ENCODE measurements around the gene TMEM54. TPM values are rescaled to one million over a fixed set of nuclear protein-coding genes. Genes with fewer than 3 reads are reported as not detected.
A peak's percentile ranks its signal among the peaks of the same experiment; 100 is the strongest.

The TMEM54 gene
- total RNA-seq, 2 donors from 2014 or later, result 40.2 to 41.2 TPM

DNA sequence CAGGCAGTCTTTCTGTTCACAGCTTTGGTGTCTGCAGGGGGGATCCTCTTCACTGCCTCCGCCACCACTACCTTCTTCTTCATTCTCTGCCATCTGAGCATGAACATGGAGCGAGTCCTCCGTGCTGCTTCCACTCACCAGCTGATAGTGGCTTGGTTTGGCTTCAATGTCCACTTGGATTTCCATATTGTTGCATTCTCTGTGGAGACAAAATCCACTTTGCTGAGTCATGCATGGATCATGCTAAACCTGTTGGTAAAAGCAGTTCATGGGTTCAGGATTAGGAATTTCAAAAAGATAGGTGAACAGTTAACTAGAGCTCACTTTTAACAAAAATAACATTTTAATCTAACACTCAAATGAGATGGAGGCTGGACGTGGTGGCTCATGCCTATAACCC, 35.9 kb upstream of the TMEM54 start:
- peaks cover 14% of the 10 kb centered on the region for H3K4me1 ChIP-seq
- H3K27me3 ChIP-seq, result no peaks in the 10 kb centered on the region
- DNase-seq (no peak), ATAC-seq (no peak)
- TF ChIP-seq, protein P1, sequence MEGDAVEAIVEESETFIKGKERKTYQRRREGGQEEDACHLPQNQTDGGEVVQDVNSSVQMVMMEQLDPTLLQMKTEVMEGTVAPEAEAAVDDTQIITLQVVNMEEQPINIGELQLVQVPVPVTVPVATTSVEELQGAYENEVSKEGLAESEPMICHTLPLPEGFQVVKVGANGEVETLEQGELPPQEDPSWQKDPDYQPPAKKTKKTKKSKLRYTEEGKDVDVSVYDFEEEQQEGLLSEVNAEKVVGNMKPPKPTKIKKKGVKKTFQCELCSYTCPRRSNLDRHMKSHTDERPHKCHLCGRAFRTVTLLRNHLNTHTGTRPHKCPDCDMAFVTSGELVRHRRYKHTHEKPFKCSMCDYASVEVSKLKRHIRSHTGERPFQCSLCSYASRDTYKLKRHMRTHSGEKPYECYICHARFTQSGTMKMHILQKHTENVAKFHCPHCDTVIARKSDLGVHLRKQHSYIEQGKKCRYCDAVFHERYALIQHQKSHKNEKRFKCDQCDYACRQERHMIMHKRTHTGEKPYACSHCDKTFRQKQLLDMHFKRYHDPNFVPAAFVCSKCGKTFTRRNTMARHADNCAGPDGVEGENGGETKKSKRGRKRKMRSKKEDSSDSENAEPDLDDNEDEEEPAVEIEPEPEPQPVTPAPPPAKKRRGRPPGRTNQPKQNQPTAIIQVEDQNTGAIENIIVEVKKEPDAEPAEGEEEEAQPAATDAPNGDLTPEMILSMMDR (IDR thresholded peaks at IDR 0.05), result no peak
- no peak for TF ChIP-seq POLR2A (IDR thresholded peaks at IDR 0.05)
- WGBS, 2 donors, result 74 to 87% methylated on average over 4 of the region's 4 CpGs
- no peak overlapping the region for H3K4me3 ChIP-seq
- no peak overlapping the region for H3K27ac ChIP-seq
- intact Hi-C loops (cut with DNase I), result loop anchor here (5.0 kb wide), 1 partner anchor 120 kb away; no protein-coding TSS in a partner anchor
- no peaks in the 10 kb centered on the region for H3K9me3 ChIP-seq
- peaks cover 0 to 6% of the 10 kb centered on the region in 2 donors for H3K36me3 ChIP-seq (replicated peaks in 1 of 2; ENCODE audit: insufficient read depth in 1 of 2, low read depth in 2 of 2)

DNA sequence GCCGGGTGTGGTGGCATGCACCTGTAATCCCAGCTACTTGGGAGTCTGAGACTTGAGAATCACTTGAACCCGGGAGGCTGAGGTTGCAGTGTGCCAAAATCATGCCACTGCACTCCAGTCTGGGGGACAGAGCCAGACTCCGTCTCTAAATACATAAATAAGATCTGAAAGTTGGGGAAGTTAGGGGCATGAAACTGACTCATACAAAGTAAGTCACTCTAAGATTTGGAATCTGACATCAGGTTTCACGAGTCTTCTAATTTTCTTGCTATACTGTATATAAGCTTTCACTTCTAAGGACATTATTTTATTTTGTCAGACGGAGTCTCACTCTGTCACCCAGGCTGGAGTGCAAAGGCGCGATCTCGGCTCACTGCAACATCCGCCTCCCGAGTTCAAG, 33.3 kb upstream of the TMEM54 start:
- H3K27ac ChIP-seq, result peak overlapping the region in 3 of 4 donors; percentile 42 to 75 (median 63)
- intact Hi-C loops (cut with DNase I), result no loop called here
- WGBS, 2 donors, result 89 to 96% methylated on average over 10 of the region's 10 CpGs

DNA sequence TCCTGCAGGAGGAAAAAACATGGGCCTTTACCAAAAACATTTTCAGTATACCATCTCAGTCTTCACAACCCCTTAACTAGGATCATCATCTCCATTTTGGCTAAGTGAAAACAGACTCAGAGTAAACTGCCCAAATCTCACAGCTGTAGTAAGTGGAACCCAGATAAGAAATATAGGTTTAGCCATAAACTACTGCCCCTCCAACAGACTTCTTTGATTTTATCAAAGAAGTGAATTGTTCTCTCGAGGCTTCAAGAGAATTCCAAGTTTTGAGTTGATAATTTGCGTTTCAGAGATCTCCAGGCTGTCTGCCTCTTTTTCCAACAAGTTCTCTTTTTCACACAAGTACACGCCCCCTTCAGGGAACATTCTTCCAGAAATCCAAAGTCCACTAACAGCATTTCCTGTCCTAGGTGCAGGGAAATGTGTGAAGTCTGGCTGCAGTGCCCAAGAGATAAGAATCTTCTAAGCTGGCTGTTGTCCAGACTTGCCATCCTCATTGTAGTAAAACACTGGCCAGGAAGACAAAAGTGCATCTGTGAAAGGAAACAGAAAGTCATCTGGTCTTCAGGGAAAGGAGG, 32.6 kb upstream of the TMEM54 start:
- H3K9me3 ChIP-seq, result no peaks in the 10 kb centered on the region
- WGBS, 2 donors, result 4 to 23% methylated on average over 3 of the region's 3 CpGs
- intact Hi-C loops (cut with DNase I), result no loop called here
- H3K27ac ChIP-seq, result peak overlapping the region in 3 of 4 donors; percentile 42 to 75 (median 63)
- peaks cover 0 to 5% of the 10 kb centered on the region in 2 donors for H3K36me3 ChIP-seq (replicated peaks in 1 of 2; ENCODE audit: insufficient read depth in 1 of 2, low read depth in 2 of 2)
- no peaks in the 10 kb centered on the region for H3K27me3 ChIP-seq
- TF ChIP-seq, protein P1 (IDR thresholded peaks at IDR 0.05), result peak in 1 of 7 experiments; percentile 2
- no peak for TF ChIP-seq POLR2A (IDR thresholded peaks at IDR 0.05)
- peaks cover 14% of the 10 kb centered on the region for H3K4me1 ChIP-seq
- ATAC-seq (peak; percentile 84), DNase-seq (peak; percentile 32 to 71 (median 52))
- H3K4me3 ChIP-seq, result no peak overlapping the region

More for the DNA sequence above, 33.3 kb upstream of the TMEM54 start:
- H3K4me1 ChIP-seq, result peaks cover 14% of the 10 kb centered on the region
- no peaks in the 10 kb centered on the region for H3K9me3 ChIP-seq
- no peaks in the 10 kb centered on the region for H3K27me3 ChIP-seq
- no peak overlapping the region for H3K4me3 ChIP-seq
- peaks cover 0 to 5% of the 10 kb centered on the region in 2 donors for H3K36me3 ChIP-seq (replicated peaks in 1 of 2; ENCODE audit: insufficient read depth in 1 of 2, low read depth in 2 of 2)
- TF ChIP-seq, protein P1 (IDR thresholded peaks at IDR 0.05), result no peak
- no peak for TF ChIP-seq POLR2A (IDR thresholded peaks at IDR 0.05)
- no peak for ATAC-seq
- DNase-seq, result no peak

DNA sequence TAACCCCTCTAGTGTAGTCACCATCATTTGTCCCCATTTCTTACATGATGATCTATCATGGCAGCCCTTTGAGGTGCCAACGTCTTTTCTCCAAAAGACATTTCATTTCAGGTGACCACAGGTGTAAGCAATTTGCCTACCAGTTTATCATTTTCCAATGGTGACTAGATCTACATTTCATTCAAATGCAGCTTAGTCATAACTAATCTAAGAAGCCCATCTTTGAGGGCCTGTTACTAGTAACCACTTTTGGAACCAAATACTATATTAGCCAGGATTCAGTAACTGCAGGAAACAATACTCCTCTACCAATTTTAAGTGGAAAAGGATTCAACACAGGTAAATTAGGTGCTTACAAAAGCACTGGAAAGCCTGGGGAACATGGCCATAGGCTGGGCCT, 30.6 kb upstream of the TMEM54 start:
- no peaks in the 10 kb centered on the region for H3K36me3 ChIP-seq (replicated peaks in 1 of 2; ENCODE audit: insufficient read depth in 1 of 2, low read depth in 2 of 2)
- intact Hi-C loops (cut with DNase I), result no loop called here
- ATAC-seq, result no peak
- TF ChIP-seq, protein P1 (IDR thresholded peaks at IDR 0.05), result no peak
- no peak for TF ChIP-seq POLR2A (IDR thresholded peaks at IDR 0.05)
- peaks cover 14% of the 10 kb centered on the region for H3K4me1 ChIP-seq
- no peak overlapping the region for H3K4me3 ChIP-seq
- no peak overlapping the region for H3K27ac ChIP-seq
- no peak for DNase-seq
- WGBS, 2 donors, result 67 to 89% methylated on average over 1 of the region's 1 CpG
- H3K27me3 ChIP-seq, result no peaks in the 10 kb centered on the region
- no peaks in the 10 kb centered on the region for H3K9me3 ChIP-seq

DNA sequence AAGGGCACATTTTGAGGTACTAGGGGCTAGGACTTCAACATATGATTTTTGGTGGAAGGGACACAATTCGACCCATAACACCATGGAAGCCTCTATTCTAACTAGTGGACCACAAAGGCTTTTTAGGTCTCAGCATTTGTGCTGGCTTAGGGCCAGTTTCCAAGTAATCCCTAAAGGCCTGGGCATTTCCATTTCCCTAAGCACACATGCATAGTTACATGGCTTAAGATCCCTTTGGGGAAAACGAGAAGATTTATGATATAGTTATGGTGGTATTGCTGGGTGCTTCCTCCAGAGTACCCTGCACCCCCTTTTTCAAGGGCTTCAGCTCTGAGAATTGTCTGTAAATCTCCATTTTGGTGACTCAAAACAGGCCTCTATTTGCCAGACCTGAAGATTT, 28.2 kb upstream of the TMEM54 start:
- DNase-seq (no peak), ATAC-seq (no peak)
- Histone ChIP-seq H3K4me1 (peaks cover 17% of the 10 kb centered on the region), H3K9me3 (no peaks in the 10 kb centered on the region), H3K27ac (no peak overlapping the region), H3K4me3 (no peak overlapping the region), H3K36me3 (replicated peaks in 1 of 2; ENCODE audit: insufficient read depth in 1 of 2, low read depth in 2 of 2) (no peaks in the 10 kb centered on the region), H3K27me3 (peaks cover 0 to 3% of the 10 kb centered on the region in 2 donors)
- TF ChIP-seq POLR2A (IDR thresholded peaks at IDR 0.05), result no peak
- TF ChIP-seq, protein P1 (IDR thresholded peaks at IDR 0.05), result no peak
- intact Hi-C loops (cut with DNase I), result no loop called here
- 37 to 43% methylated on average over 2 of the region's 2 CpGs for WGBS, 2 donors
